ENCODE data around the gene SLC45A1. TPM values are rescaled to one million over a fixed set of nuclear protein-coding genes. Genes with fewer than 3 reads are reported as not detected.
A peak's percentile ranks its signal among the peaks of the same experiment; 100 is the strongest.

The SLC45A1 gene
- total and polyA plus RNA-seq, 9 of the 15 experiments (the other 6 are each of a cell fraction or from before 2014, with no cell fraction given): not detected

- TF ChIP-seq HMBOX1 (IDR thresholded peaks at IDR 0.05) (no peak), ZNF133 (CRISPR knock-in tag; IDR thresholded peaks at IDR 0.05) (no peak), IRF2 (CRISPR knock-in tag; IDR thresholded peaks at IDR 0.05) (no peak), CSDE1 (IDR thresholded peaks at IDR 0.05) (no peak), ZNF124 (CRISPR knock-in tag; IDR thresholded peaks at IDR 0.05) (no peak), CTBP1 (IDR thresholded peaks at IDR 0.05; ENCODE audit: borderline replicate concordance) (peak; percentile 46; the same call in 1 of the 2 replicates), ADNP (tag; IDR thresholded peaks at IDR 0.05) (no peak), CBX5 (IDR thresholded peaks at IDR 0.05; ENCODE audit: borderline replicate concordance, low read depth) (no peak), ZNF23 (CRISPR knock-in tag; IDR thresholded peaks at IDR 0.05) (no peak), ZBTB11 (CRISPR knock-in tag; IDR thresholded peaks at IDR 0.05) (no peak), HOXB6 (CRISPR knock-in tag; IDR thresholded peaks at IDR 0.05; ENCODE audit: borderline replicate concordance) (no peak), SNIP1 (IDR thresholded peaks at IDR 0.05; ENCODE audit: low read depth) (no peak), BMI1 (IDR thresholded peaks at IDR 0.05; ENCODE audit: low read length) (no peak), THAP12 (CRISPR knock-in tag; IDR thresholded peaks at IDR 0.05) (no peak), NR4A1 (CRISPR knock-in tag; IDR thresholded peaks at IDR 0.05) (no peak), NR4A1 (tag; IDR thresholded peaks at IDR 0.05) (0 out of 2 replicates have a peak, but pooled peaks have one; percentile 21), USF2 (CRISPR knock-in tag; IDR thresholded peaks at IDR 0.05) (no peak), ZEB2 (IDR thresholded peaks at IDR 0.05) (peak; percentile 74; the same call in 1 of the 2 replicates), BRD9 (IDR thresholded peaks at IDR 0.05; ENCODE audit: low read depth, partially characterized antibody) (no peak), GABPA (tag; conservative IDR thresholded peaks at IDR 0.05; ENCODE audit: low read depth) (no peak)
Observed at GRCh38 chr1:8388732-8389562, 71.0 kb downstream of the SLC45A1 start (continued).

Measured in K562 (cell line).